ENCODE measurements around the gene TIMM13.

The TIMM13 gene

DNA sequence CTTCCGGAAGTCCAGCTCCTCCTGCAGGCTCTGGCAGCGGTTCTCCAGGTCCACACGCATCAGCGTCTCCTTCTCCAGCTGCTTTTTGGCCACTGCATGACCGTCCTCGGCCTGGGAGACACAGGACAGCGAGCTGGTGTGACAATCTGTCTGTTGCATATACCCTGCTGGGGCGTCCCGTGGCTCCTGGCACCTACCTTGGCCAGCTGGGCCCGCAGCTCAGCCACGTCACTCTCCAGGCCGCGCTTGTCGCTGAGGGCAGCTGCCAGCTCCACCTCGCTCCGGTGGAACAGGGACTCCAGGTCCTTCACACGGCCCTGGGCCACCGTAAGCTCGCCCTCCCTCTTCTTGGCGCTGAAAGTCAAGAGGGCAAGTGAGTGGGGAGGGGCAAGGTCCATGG is 10.8 kb upstream of the TIMM13 start:
- no peaks in the 10 kb centered on the region for H3K27me3 ChIP-seq
- H4K20me1 ChIP-seq, result peaks cover 0 to 96% (median 67%) of the 10 kb centered on the region in 11 experiments; a peak in 18 of 22 replicates
- H3K4me1 ChIP-seq, result no peaks in the 10 kb centered on the region
- no peak overlapping the region for H3K4me3 ChIP-seq
- peaks cover 67 to 98% (median 89%) of the 10 kb centered on the region in 11 experiments for H3K36me3 ChIP-seq
- no peak overlapping the region for H3K27ac ChIP-seq
- TF ChIP-seq Cebpa-rat (IDR thresholded peaks at IDR 0.05), result no peak
- H3K4me2 ChIP-seq, result no peak overlapping the region
- no peaks in the 10 kb centered on the region for H3K9me3 ChIP-seq (replicated peaks in 1 of 11)
- no peak overlapping the region for H3K9ac ChIP-seq

DNA sequence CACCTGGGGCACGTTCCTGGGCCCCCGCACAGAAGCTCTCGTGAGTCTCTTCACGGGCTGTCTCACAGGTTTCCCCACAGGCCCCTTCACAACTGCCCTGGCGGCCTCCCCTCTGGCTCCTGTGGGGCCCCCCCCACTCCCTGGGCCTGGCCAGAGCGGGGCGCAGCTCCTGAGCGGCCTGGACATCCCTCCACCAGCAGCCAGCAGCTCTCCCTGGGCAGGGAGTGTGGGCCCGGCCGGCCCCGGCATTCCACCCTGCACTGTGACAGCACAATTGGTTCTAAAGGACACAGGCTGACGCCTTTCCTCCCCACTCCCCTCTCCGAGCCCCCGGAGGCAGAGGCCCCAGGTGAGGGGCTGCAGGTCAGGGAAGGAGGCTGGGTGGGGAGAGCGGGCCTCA is 9.5 kb upstream of the TIMM13 start:
- Histone ChIP-seq H3K4me3 (no peak overlapping the region), H3K4me1 (peaks cover 0 to 9% (median 7%) of the 10 kb centered on the region in 10 experiments; a peak in 17 of 20 replicates), H4K20me1 (peaks cover 0 to 93% (median 56%) of the 10 kb centered on the region in 11 experiments; a peak in 18 of 22 replicates), H3K36me3 (peaks cover 60 to 97% (median 83%) of the 10 kb centered on the region in 11 experiments), H3K9me3 (replicated peaks in 1 of 11) (no peaks in the 10 kb centered on the region), H3K27ac (no peak overlapping the region), H3K9ac (no peak overlapping the region), H3K27me3 (no peaks in the 10 kb centered on the region), H3K4me2 (no peak overlapping the region)
- TF ChIP-seq Cebpa-rat (IDR thresholded peaks at IDR 0.05), result no peak

DNA sequence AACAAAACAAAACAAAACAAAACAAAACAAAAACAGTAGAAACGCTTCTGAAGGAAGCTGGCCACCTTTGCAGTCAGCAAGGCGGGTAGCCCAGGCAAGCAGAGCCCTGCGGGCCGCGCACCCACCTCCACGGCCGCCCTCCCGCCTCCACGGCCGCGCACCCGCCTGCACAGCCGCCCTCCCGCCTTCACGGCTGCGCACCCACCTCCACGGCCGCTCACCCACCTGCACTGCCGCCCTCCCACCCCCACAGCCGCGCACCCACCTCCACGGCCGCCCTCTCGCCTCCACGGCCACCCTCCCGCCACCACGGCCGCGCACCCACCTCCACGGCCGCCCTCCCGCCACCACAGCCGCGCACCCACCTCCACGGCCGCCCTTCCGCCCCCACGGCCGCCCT is 9.0 kb upstream of the TIMM13 start:
- no peak overlapping the region for H3K4me2 ChIP-seq
- H3K36me3 ChIP-seq, result peaks cover 59 to 97% (median 83%) of the 10 kb centered on the region in 11 experiments

DNA sequence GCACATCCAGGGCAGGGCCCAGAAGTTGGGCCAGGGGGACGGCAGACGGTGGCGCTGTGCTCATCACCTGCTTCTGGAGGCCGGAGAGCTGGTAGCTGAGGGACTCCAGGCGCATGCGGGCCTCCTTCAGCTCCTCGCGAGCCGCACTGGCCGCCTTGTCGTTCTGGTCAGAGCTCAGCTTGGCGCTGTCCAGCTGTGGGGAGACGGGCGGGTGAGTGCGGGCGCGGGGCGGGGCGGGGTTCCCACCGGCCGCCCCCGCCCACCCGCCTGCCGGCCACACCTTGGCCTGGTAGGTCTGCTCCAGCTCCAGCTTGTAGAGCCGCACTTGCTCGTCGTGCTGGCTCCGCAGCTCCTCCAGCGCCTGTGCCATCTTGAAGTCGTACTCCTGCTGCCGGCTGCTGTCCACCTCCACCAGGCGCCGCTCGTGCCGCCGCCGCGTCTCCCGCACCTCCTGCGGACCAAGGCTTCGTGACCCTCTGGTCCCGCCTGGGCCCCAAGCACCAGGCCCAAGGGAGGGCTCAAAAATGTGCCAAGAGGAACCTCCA is 7.4 kb upstream of the TIMM13 start:
- Histone ChIP-seq H3K4me1 (peaks cover 0 to 30% (median 29%) of the 10 kb centered on the region in 10 experiments; a peak in 17 of 20 replicates), H3K36me3 (peaks cover 67 to 98% (median 87%) of the 10 kb centered on the region in 11 experiments), H3K9ac (0 out of 22 replicates have a peak overlapping the region, but pooled peaks of 1 of the 11 experiments have one; percentile 10), H3K9me3 (replicated peaks in 1 of 11) (no peaks in the 10 kb centered on the region), H3K4me2 (no peak overlapping the region), H3K27me3 (no peaks in the 10 kb centered on the region), H3K27ac (no peak overlapping the region), H4K20me1 (peaks cover 0 to 93% (median 62%) of the 10 kb centered on the region in 11 experiments; a peak in 18 of 22 replicates), H3K4me3 (no peak overlapping the region)
- no peak for TF ChIP-seq Cebpa-rat (IDR thresholded peaks at IDR 0.05)

More for the DNA sequence above, 9.0 kb upstream of the TIMM13 start:
- H3K27me3 ChIP-seq, result no peaks in the 10 kb centered on the region
- H3K4me3 ChIP-seq, result no peak overlapping the region
- peaks cover 0 to 93% (median 56%) of the 10 kb centered on the region in 11 experiments; a peak in 18 of 22 replicates for H4K20me1 ChIP-seq
- peaks cover 0 to 14% (median 13%) of the 10 kb centered on the region in 10 experiments; a peak in 17 of 20 replicates for H3K4me1 ChIP-seq
- H3K27ac ChIP-seq, result no peak overlapping the region
- no peaks in the 10 kb centered on the region for H3K9me3 ChIP-seq (replicated peaks in 1 of 11)
- TF ChIP-seq Cebpa-rat (IDR thresholded peaks at IDR 0.05), result no peak
- H3K9ac ChIP-seq, result no peak overlapping the region

DNA sequence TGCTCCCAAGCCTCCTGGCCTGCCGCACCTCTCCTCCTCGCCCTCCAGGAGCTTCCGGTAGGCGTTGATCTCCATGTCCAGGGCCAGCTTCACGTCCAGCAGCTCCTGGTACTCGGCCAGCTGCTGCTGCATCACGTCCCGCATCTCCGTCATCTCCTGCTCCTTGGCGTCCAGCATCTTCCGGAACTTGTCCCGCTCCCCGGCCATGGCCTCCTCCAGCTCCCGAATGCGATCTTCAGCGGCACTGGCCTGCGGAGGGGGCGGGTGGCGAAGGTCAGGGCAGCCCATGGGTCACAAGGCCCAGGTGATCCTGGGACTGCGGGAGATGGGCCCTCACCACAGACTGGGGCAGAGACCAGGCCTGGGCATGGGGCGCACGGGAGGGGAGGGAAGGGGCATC is 6.9 kb upstream of the TIMM13 start:
- peaks cover 0 to 93% (median 57%) of the 10 kb centered on the region in 11 experiments; a peak in 18 of 22 replicates for H4K20me1 ChIP-seq
- 0 out of 22 replicates have a peak overlapping the region, but pooled peaks of 1 of the 11 experiments have one; percentile 10 for H3K9ac ChIP-seq
- TF ChIP-seq Cebpa-rat (IDR thresholded peaks at IDR 0.05), result no peak
- H3K4me2 ChIP-seq, result no peak overlapping the region
- no peak overlapping the region for H3K4me3 ChIP-seq
- no peaks in the 10 kb centered on the region for H3K9me3 ChIP-seq (replicated peaks in 1 of 11)
- H3K27ac ChIP-seq, result no peak overlapping the region
- no peaks in the 10 kb centered on the region for H3K27me3 ChIP-seq
- peaks cover 65 to 98% (median 87%) of the 10 kb centered on the region in 11 experiments for H3K36me3 ChIP-seq
- H3K4me1 ChIP-seq, result peaks cover 0 to 35% (median 34%) of the 10 kb centered on the region in 10 experiments; a peak in 17 of 20 replicates

DNA sequence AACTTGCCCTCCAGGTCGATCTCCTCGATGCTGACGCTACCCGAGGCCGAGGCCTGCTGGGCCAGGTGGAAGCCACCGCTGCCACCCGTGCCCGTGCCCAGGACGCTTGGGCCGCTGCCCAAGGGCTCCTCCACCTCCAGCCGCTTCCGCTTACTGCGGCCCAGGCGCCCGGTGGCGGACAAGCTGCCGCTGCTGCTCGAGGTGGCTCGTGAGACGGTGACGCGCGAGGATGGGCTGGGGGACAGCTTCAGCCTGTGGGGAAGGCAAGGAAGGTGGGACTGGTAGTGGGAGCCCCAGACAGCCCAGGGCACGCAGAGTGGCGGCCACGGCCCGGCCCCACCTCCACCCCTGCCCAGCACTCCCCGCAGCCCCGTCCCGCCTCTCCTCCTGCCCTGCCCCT is 6.5 kb upstream of the TIMM13 start:
- no peak overlapping the region for H3K27ac ChIP-seq
- H3K9ac ChIP-seq, result no peak overlapping the region
- H3K36me3 ChIP-seq, result peaks cover 61 to 98% (median 87%) of the 10 kb centered on the region in 11 experiments
- H4K20me1 ChIP-seq, result peaks cover 0 to 93% (median 54%) of the 10 kb centered on the region in 11 experiments; a peak in 18 of 22 replicates
- H3K4me3 ChIP-seq, result no peak overlapping the region
- no peak for TF ChIP-seq Cebpa-rat (IDR thresholded peaks at IDR 0.05)
- no peaks in the 10 kb centered on the region for H3K27me3 ChIP-seq
- H3K4me2 ChIP-seq, result no peak overlapping the region
- peaks cover under 1 to 40% (median 38%) of the 10 kb centered on the region in 10 experiments; a peak in 18 of 20 replicates for H3K4me1 ChIP-seq
- H3K9me3 ChIP-seq (replicated peaks in 1 of 11), result no peaks in the 10 kb centered on the region

DNA sequence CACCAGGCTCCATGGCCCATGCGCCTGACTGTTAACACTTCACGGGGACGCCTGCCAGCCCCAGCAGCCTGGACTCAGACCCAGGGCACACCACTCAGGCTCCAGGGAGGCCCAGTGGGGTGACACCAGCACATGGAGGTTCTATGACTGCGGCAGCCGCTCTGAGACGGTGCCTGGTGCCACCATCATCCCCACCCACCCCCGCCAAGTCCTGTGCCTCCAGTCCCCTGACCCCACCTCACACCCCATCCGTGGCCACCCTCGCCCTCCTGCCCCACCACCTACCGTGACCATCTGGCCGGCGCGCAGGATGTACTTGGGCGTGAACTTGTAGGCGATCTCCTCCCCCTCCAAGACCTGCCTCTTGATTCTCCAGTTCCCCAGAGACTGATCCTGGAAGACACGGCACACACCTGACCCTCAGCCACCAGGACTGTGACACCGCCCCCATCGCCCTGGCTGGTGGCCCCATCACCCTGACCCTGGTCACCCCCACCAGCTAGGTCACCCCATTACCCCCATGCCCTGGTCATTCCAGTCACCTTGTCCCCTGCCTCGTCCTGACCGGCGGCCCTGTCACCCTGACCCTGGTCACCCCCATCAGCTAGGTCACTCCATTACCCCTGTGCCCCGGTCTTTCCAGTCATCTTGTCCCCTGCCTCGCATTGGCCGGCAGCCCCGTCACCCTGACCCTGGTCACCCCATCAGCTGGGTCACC is 4.9 kb upstream of the TIMM13 start:
- peak overlapping the region in 9 of 11 experiments; percentile 34 to 100 (median 99); a peak in 17 of 22 replicates for H3K4me2 ChIP-seq
- H3K27ac ChIP-seq, result peak overlapping the region in 7 of 11 experiments; percentile 24 to 100 (median 31); a peak in 8 of 22 replicates
- peak overlapping the region in 9 of 11 experiments; percentile 14 to 100 (median 45); a peak in 11 of 22 replicates for H3K9ac ChIP-seq
- H3K9me3 ChIP-seq (replicated peaks in 1 of 11), result no peaks in the 10 kb centered on the region
- peaks cover 0 to 85% (median 44%) of the 10 kb centered on the region in 11 experiments; a peak in 16 of 22 replicates for H4K20me1 ChIP-seq
- H3K36me3 ChIP-seq, result peaks cover 47 to 89% (median 74%) of the 10 kb centered on the region in 11 experiments
- H3K27me3 ChIP-seq, result no peaks in the 10 kb centered on the region
- H3K4me1 ChIP-seq, result peaks cover 10 to 50% (median 49%) of the 10 kb centered on the region in 10 experiments
- no peak for TF ChIP-seq Cebpa-rat (IDR thresholded peaks at IDR 0.05)
- no peak overlapping the region for H3K4me3 ChIP-seq

DNA sequence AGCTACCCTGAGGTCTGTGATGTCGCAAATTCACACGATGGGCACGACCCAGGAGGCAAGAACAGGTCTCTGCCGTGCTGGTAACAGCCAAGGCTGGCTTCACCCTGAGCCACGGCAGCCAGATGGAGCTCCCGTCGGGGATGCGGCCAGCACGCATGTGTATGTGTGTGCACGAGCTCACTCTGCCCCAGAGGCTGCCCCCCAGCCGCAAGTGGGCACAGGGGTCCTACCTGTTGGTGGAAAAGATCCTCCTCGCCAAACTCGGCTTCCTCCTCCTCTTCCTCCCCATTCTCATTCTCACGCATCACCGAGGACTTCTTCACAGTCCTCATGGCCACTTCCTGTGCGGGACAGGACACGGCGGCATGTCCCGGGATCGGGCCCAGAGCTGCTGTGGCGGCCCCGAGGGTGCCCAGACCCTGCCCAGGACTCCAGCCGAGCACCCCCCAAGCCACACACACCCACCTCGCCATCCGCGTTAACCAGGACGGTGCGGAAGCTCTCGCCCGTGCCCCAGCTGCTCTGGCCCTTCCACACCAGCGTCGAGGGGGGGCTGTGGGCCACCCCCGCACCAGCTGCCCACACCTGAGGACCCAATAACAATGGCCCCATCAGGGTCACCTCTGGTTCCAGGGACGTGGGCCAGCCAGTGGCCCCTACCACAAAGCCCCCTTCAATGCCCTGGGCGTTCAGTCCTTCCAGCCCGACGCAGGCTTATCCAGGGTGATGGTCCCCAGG is 4.1 kb upstream of the TIMM13 start:
- H4K20me1 ChIP-seq, result peaks cover 6 to 84% (median 42%) of the 10 kb centered on the region in 11 experiments; a peak in 21 of 22 replicates
- peaks cover 41 to 85% (median 69%) of the 10 kb centered on the region in 11 experiments for H3K36me3 ChIP-seq

More for the DNA sequence above, 4.1 kb upstream of the TIMM13 start:
- peak overlapping the region in 9 of 11 experiments; percentile 14 to 100 (median 45); a peak in 15 of 22 replicates for H3K9ac ChIP-seq
- H3K9me3 ChIP-seq (replicated peaks in 1 of 11), result no peaks in the 10 kb centered on the region
- no peak overlapping the region for H3K4me3 ChIP-seq
- H3K4me2 ChIP-seq, result peak overlapping the region; percentile 9 to 100 (median 99); a peak in 19 of 22 replicates
- peaks cover 13 to 54% (median 52%) of the 10 kb centered on the region in 10 experiments for H3K4me1 ChIP-seq
- H3K27ac ChIP-seq, result peak overlapping the region in 8 of 11 experiments; percentile 24 to 100 (median 38); a peak in 13 of 22 replicates
- TF ChIP-seq Cebpa-rat (IDR thresholded peaks at IDR 0.05), result no peak
- H3K27me3 ChIP-seq, result no peaks in the 10 kb centered on the region
